H1 (cell line): Measurements from ENCODE around the gene ZNF524. TPM values are rescaled to one million over a fixed set of nuclear protein-coding genes. Genes with fewer than 3 reads are reported as not detected.

Experiments
- CTCF ChIA-PET: fragments of 300-600 bp; sonication (Branson Sonifier 250); formaldehyde crosslinking; loops from one replicate; lab custom pipeline; 2021; ENCODE audit not compliant: partially characterized antibody; lab: Charles Lee
- POLR2A ChIA-PET: fragments of 300-600 bp; sonication (Branson Sonifier 250); formaldehyde crosslinking; loops from one replicate; lab custom pipeline; 2021; ENCODE audit warnings: inconsistent platforms; ENCODE audit not compliant: partially characterized antibody; lab: Charles Lee
- DNase-seq, 2 experiments: peaks; one replicate each; pipeline versions ENCODE4 v3.0.0 to v3.0.0-alpha.2; 2010 to 2022; ENCODE audit warnings: low spot score in 2 of 2, low read depth in 1 of 2, mixed read lengths in 1 of 2
- FAIRE-seq: peaks from 2 replicates; lab custom pipeline; 2011; peaks lifted over from hg19 to GRCh38; lab: Jason Lieb, UNC
- H2AFZ ChIP-seq: 2 replicates; pipeline ENCODE4 v1.8.1; 2012; ENCODE audit warnings: low read length, inconsistent platforms
- H2AK5ac ChIP-seq: 2 replicates; pipeline ENCODE4 v1.6.1; 2013; ENCODE audit warnings: low read depth, low read length
- H2BK120ac ChIP-seq: replicated peaks from 2 replicates; pipeline ENCODE3; 2013; ENCODE audit warnings: low read depth, low read length, inconsistent platforms
- H2BK12ac ChIP-seq: 2 replicates; pipeline ENCODE4 v1.6.1; 2013; ENCODE audit warnings: low read depth, low read length
- H2BK15ac ChIP-seq: 2 replicates; pipeline ENCODE4 v1.6.1; 2013; ENCODE audit warnings: low read length
- H2BK20ac ChIP-seq: 2 replicates; pipeline ENCODE4 v1.6.1; 2013; ENCODE audit warnings: low read length
- H2BK5ac ChIP-seq: 2 replicates; pipeline ENCODE4 v1.6.1; 2013; ENCODE audit warnings: low read depth, low read length
- H3K14ac ChIP-seq: 2 replicates; pipeline ENCODE4 v1.6.1; 2013; ENCODE audit warnings: inconsistent platforms; ENCODE audit not compliant: insufficient read length
- H3K18ac ChIP-seq: 2 replicates; pipeline ENCODE4 v1.6.1; 2013; ENCODE audit warnings: low read length; ENCODE audit errors: extremely low read depth
- H3K23ac ChIP-seq: 2 replicates; pipeline ENCODE4 v1.6.1; 2013; ENCODE audit warnings: inconsistent platforms; ENCODE audit not compliant: insufficient read length
- H3K23me2 ChIP-seq: 2 replicates; pipeline ENCODE4 v1.6.1; 2013; ENCODE audit warnings: low read depth, low read length
- H3K27ac ChIP-seq: 2 replicates; pipeline ENCODE4 v1.6.1; 2011; ENCODE audit warnings: low read depth, low read length, inconsistent platforms
- H3K27me3 ChIP-seq, 4 experiments: replicated peaks in 1 of 4; 1 replicate in 1 of 4; 2 replicates in 3 of 4; pipeline versions ENCODE4 v1.6.1 to v1.8.1; 2011 to 2013; ENCODE audit warnings: low read length in 3 of 4, mild to moderate bottlenecking in 3 of 4, inconsistent platforms in 2 of 4, mixed read lengths in 2 of 4, moderate library complexity in 1 of 4; ENCODE audit not compliant: control insufficient read depth in 3 of 4, insufficient read depth in 3 of 4; ENCODE audit errors: extremely low read depth in 1 of 4
- H3K36me3 ChIP-seq, 4 experiments: 2 replicates each; pipeline versions ENCODE4 v1.6.1 to v1.8.1; 2011 to 2013; ENCODE audit warnings: mild to moderate bottlenecking in 4 of 4, low read length in 3 of 4, moderate library complexity in 2 of 4, control low read depth in 1 of 4, inconsistent platforms in 1 of 4; ENCODE audit not compliant: insufficient read depth in 4 of 4, control insufficient read depth in 2 of 4
- H3K4ac ChIP-seq: replicated peaks from 2 replicates; pipeline ENCODE3; 2013; ENCODE audit warnings: low read length, low read depth, mixed read lengths, inconsistent platforms; ENCODE audit not compliant: insufficient read length
- H3K4me1 ChIP-seq, 4 experiments: replicated peaks in 1 of 4; 1 replicate in 1 of 4; 2 replicates in 3 of 4; pipeline versions ENCODE4 v1.6.1 to v1.8.1; 2011 to 2013; ENCODE audit warnings: low read length in 3 of 4, inconsistent platforms in 2 of 4, mixed read lengths in 1 of 4; ENCODE audit not compliant: insufficient read depth in 4 of 4, control insufficient read depth in 3 of 4
- H3K4me2 ChIP-seq, 2 experiments: 2 replicates each; pipeline versions ENCODE4 v1.6.1 to v1.8.1; 2011 to 2013; ENCODE audit warnings: low read depth in 2 of 2, low read length in 2 of 2, control low read depth in 1 of 2, inconsistent platforms in 1 of 2, mild to moderate bottlenecking in 1 of 2; ENCODE audit not compliant: insufficient read depth in 1 of 2
- H3K4me3 ChIP-seq, 4 experiments: fragments of 200-600, 300-600 bp in 1 of 4; sonication (generic), shearing (Covaris generic), sonication (Bioruptor Twin) in 1 of 4; 2 replicates each; pipeline versions ENCODE4 v1.5.1 to v1.8.1; 2011 to 2016; ENCODE audit warnings: low read length in 4 of 4, low read depth in 3 of 4, control low read depth in 2 of 4, inconsistent platforms in 2 of 4, mild to moderate bottlenecking in 2 of 4, mixed read lengths in 1 of 4, moderate library complexity in 1 of 4; ENCODE audit not compliant: insufficient read depth in 2 of 4; ENCODE audit errors: extremely low read depth in 1 of 4
- H3K56ac ChIP-seq: replicated peaks from 2 replicates; pipeline ENCODE3; 2013; ENCODE audit warnings: low read depth, mild to moderate bottlenecking, mixed read lengths, low read length, inconsistent platforms; ENCODE audit not compliant: insufficient read length
- H3K79me1 ChIP-seq: 2 replicates; pipeline ENCODE4 v1.6.1; 2013; ENCODE audit warnings: low read depth, low read length, control low read depth
- H3K79me2 ChIP-seq, 2 experiments: 2 replicates each; pipeline versions ENCODE4 v1.6.1 to v1.8.1; 2012 to 2013; ENCODE audit warnings: low read length in 2 of 2, mild to moderate bottlenecking in 2 of 2, inconsistent platforms in 1 of 2; ENCODE audit not compliant: insufficient read depth in 2 of 2, control insufficient read depth in 1 of 2
- H3K9ac ChIP-seq, 4 experiments: replicated peaks in 1 of 4; 1 replicate in 1 of 4; 2 replicates in 3 of 4; pipeline versions ENCODE4 v1.6.1 to v1.8.1; 2011 to 2013; ENCODE audit warnings: low read depth in 3 of 4, low read length in 3 of 4, control low read depth in 2 of 4, mild to moderate bottlenecking in 2 of 4, moderate library complexity in 2 of 4, inconsistent platforms in 1 of 4; ENCODE audit errors: extremely low read depth in 1 of 4
- H3K9me3 ChIP-seq, 2 experiments: 2 replicates each; pipeline versions ENCODE4 v1.6.1 to v1.8.1; 2012 to 2013; ENCODE audit warnings: mild to moderate bottlenecking in 2 of 2, moderate library complexity in 2 of 2, control low read depth in 1 of 2, inconsistent platforms in 1 of 2, low read depth in 1 of 2, low read length in 1 of 2, mixed read lengths in 1 of 2; ENCODE audit not compliant: insufficient read depth in 2 of 2
- H4K20me1 ChIP-seq, 2 experiments: replicated peaks in 1 of 2; 2 replicates each; pipeline versions ENCODE3 to v1.8.1; 2011 to 2013; ENCODE audit warnings: inconsistent platforms in 2 of 2, low read length in 2 of 2, mild to moderate bottlenecking in 1 of 2; ENCODE audit not compliant: insufficient read depth in 2 of 2, control insufficient read depth in 1 of 2
- H4K5ac ChIP-seq: 2 replicates; pipeline ENCODE4 v1.6.1; 2013; ENCODE audit warnings: low read length, low read depth, mixed read lengths, inconsistent platforms; ENCODE audit not compliant: insufficient read length
- H4K8ac ChIP-seq: 2 replicates; pipeline ENCODE4 v1.8.0; 2013; ENCODE audit warnings: mild to moderate bottlenecking, moderate library complexity, low read length, inconsistent platforms; ENCODE audit not compliant: insufficient read depth; ENCODE audit errors: extremely low read depth
- H4K91ac ChIP-seq: replicated peaks from 2 replicates; pipeline ENCODE3; 2013; ENCODE audit warnings: low read length, mixed read lengths, inconsistent platforms; ENCODE audit not compliant: insufficient read length
- EGR1 ChIP-seq: IDR thresholded peaks from 2 replicates; pipeline ENCODE4 v1.6.1; 2011; ENCODE audit warnings: low read depth, low read length, borderline replicate concordance
- NANOG ChIP-seq: IDR thresholded peaks from 2 replicates; pipeline ENCODE4 v1.6.1; 2011; ENCODE audit warnings: low read length, low read depth, mild to moderate bottlenecking, inconsistent platforms; ENCODE audit not compliant: insufficient read depth, poor library complexity, severe bottlenecking
- POU5F1 ChIP-seq: IDR thresholded peaks from 2 replicates; pipeline ENCODE4 v1.6.1; 2011; ENCODE audit warnings: low read depth, mild to moderate bottlenecking, low read length, moderate library complexity
- SP1 ChIP-seq: IDR thresholded peaks from 2 replicates; pipeline ENCODE4 v1.6.1; 2011; ENCODE audit warnings: low read depth, low read length
- SRF ChIP-seq: IDR thresholded peaks from 2 replicates; pipeline ENCODE4 v1.6.1; 2011; ENCODE audit warnings: mild to moderate bottlenecking, low read depth, low read length, moderate library complexity
- SUZ12 ChIP-seq: fragments of 200-600 bp; sonication (generic); IDR thresholded peaks from 2 replicates; pipeline ENCODE4 v1.6.1; 2012; ENCODE audit warnings: mild to moderate bottlenecking, inconsistent platforms, low read length, moderate library complexity, mixed read lengths
- WGBS, 2 experiments: shearing (Covaris generic) in 1 of 2; methylation state at CpG; one replicate each; pipeline versions ENCODE4 v1.1.6 to v1.1.7; 2013 to 2015; ENCODE audit warnings: low lambda C conversion rate in 2 of 2, mixed read lengths in 2 of 2, inconsistent platforms in 1 of 2, low coverage in 1 of 2, missing lambda C conversion rate in 1 of 2; ENCODE audit not compliant: insufficient replicate concordance in 2 of 2, insufficient coverage in 1 of 2, insufficient read length in 1 of 2; ENCODE audit errors: extremely low coverage in 1 of 2, missing lambda C conversion rate in 1 of 2; 5-methylcytosine and 5-hydroxymethylcytosine counted together
- polyA plus RNA-seq, 7 experiments: library from polyadenylated mRNA; depleted of rRNA in 3 of 7; stranded (reverse) in 5 of 7; unstranded in 2 of 7; fragments of >200 nt in 5 of 7; fragments of 200-250 nt in 2 of 7; gene quantifications; 1 replicate in 5 of 7; 2 replicates in 1 of 7; 4 replicates in 1 of 7; pipeline versions ENCODE4 v1.2.1 to v1.2.3, GENCODE V29; 2011 to 2013; ENCODE audit warnings: missing spikeins in 2 of 7, mixed read lengths in 2 of 7
- total RNA-seq: library from RNA; stranded (reverse); fragmentation: NEBNext Ultra II Directional; extraction: Animal tissue kit (Norgen Biotek cat#: 25700); gene quantifications from 2 replicates; pipeline ENCODE4 v1.2.1, GENCODE V29; 2021

ZNF524 gene
- total and polyA plus RNA-seq, 2 of the 8 experiments (the other 6 are each of a cell fraction or from before 2014, with no cell fraction given): 4.4 to 4.7 TPM

DNA sequence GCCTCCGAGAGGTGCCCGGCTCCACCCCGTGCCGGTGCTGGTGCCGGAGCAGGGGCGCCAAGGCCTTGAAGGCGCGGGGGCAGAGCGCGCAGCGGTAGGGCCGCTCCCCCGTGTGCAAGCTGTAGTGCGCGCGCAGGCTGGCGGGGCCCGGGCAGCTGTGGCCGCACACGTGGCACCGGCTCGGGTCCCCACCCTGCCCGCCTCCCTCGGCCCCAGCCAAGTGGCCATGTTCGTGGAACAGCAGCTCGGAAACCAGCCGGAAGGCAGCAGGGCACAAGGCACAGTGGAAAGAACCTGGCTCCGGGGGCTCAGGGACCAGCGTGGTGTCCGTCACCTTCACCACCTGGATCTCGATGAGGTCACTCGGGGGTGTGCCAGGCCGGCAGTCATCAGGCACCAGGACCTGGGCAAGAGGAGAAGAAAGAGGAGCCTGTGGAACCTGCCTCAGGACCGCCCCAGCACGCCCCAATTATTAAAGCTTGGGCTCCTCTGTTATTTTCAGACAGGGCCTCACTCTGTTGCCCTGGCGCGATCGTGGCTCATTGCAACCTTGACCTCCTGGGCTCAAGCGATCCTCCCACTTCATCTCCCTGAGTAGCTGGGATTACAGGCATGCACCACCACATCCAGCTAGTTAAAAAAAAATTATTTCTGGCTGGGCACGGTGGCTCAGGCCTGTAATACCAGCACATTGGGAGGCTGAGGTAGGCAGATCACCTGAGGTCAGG, 22.3 kb downstream of the ZNF524 start:
- no peak for FAIRE-seq
- no peaks in the 10 kb centered on the region for H3K9me3 ChIP-seq
- H3K4me3 ChIP-seq: no peak overlapping the region
- H2BK12ac ChIP-seq: no peak overlapping the region
- no peak overlapping the region for H2AK5ac ChIP-seq
- H3K9ac ChIP-seq: no peak overlapping the region
- WGBS, 2 experiments: 95% methylated on average over 24 of the region's 40 CpGs; no CpG with 5 or more reads in 1 of the 2 experiments
- no peak overlapping the region for H3K56ac ChIP-seq
- H3K14ac ChIP-seq: no peak overlapping the region
- peaks cover 1 to 5% of the 10 kb centered on the region in 2 experiments for H4K20me1 ChIP-seq
- H4K8ac ChIP-seq: no peak overlapping the region
- no peaks in the 10 kb centered on the region for H3K23me2 ChIP-seq
- H3K79me1 ChIP-seq: no peaks in the 10 kb centered on the region
- H3K79me2 ChIP-seq: no peaks in the 10 kb centered on the region
- CTCF ChIA-PET: interaction anchor here (3.2 to 8.0 kb wide), 2 partner anchors 10 to 16 kb away, joined by 9 to 38 read pairs; partner anchors contain the start of gene ZNF865
- no peak overlapping the region for H3K18ac ChIP-seq
- no peak overlapping the region for H3K23ac ChIP-seq
- DNase-seq: no peak
- peaks cover 0 to 11% (median 3%) of the 10 kb centered on the region in 4 experiments; a peak in 5 of 8 replicates for H3K36me3 ChIP-seq
- no peak overlapping the region for H4K5ac ChIP-seq
- H2AFZ ChIP-seq: no peak overlapping the region
- peaks cover 0 to 3% (median 0%) of the 10 kb centered on the region in 4 experiments; a peak in 3 of 7 replicates for H3K4me1 ChIP-seq
- H2BK20ac ChIP-seq: no peak overlapping the region
- no peak overlapping the region for H2BK5ac ChIP-seq
- no peak overlapping the region for H3K4me2 ChIP-seq
- H3K27ac ChIP-seq: no peak overlapping the region
- H3K27me3 ChIP-seq: peaks cover 0 to under 1% (median 0%) of the 10 kb centered on the region in 4 experiments; a peak in 1 of 7 replicates
- POLR2A ChIA-PET: interaction anchor here (0.9 to 6.8 kb wide), 5 partner anchors 11 to 25 kb away, joined by 3 to 32 read pairs (median 13); partner anchors contain the start of genes CCDC106, FIZ1 and ZNF865
- H2BK120ac ChIP-seq: no peak overlapping the region
- no peak overlapping the region for H4K91ac ChIP-seq
- no peak overlapping the region for H2BK15ac ChIP-seq
- H3K4ac ChIP-seq: no peak overlapping the region
- no peak for TF ChIP-seq SP1
- no peak for TF ChIP-seq SRF
- no peak for TF ChIP-seq EGR1
- no peak for TF ChIP-seq POU5F1
- no peak for TF ChIP-seq NANOG
- no peak for TF ChIP-seq SUZ12
